ENCODE measurements around the gene TMEM239. TPM values are rescaled to one million over a fixed set of nuclear protein-coding genes. Genes with fewer than 3 reads are reported as not detected.

TMEM239 gene
- total RNA-seq, 1 donor from 2014 or later: not detected

DNA sequence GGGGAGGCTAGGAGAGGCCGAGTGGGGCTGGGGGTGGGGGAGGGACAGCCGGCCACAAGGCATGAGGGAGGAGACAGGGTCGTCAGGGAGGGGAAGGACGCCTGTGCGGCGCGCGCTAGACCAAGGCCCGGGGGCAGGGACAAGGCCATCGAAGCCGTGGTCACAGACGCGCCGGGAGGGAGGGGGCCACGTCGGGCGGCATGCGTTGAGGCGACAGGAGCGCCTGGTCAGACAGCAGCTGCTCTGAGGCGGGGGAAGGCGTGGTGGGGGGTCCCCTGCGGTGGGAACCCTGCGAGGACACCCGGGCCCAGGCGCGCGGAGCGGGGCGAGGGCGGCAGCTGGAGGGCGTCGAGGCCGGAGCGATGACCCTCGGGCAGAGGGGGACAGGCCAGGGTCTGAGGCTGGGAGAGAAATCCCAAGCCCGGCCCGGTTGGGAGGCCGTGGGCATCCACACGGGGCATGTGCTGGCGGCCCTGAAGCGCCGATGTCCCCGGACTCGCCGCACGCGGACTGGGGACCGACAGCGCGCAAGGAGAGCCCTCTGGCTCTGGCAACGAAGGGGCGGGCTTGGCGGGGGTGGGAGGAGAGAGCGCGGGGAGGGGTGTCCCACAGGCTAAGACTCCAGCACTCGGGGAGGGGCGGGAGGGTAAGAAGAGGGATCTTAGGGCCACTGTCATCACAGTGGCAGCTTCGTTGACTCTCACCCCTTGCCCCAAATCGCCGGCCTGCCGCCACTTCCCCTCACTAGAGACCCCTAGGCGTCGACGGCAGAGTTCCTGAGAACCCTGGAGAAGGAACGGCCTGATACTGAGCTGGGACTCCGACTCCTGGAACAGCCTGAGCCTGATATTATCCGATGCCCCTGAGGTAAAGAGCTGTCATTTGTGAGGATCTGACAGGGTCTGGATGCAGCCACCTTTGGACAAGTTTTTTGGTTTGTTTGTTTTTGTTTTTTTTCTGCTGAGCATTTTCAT, 5.0 kb downstream of the TMEM239 start:
- H3K4me2 ChIP-seq (ENCODE audit: low read length): peak overlapping the region; percentile 71
- no peak overlapping the region for H3K9ac ChIP-seq (ENCODE audit: low read length)
- no peak overlapping the region for H2AFZ ChIP-seq (ENCODE audit: low read depth, low read length)
- no peaks in the 10 kb centered on the region for H3K9me3 ChIP-seq (ENCODE audit: insufficient read depth, low read depth, low read length)
- peaks cover 16% of the 10 kb centered on the region for H3K27me3 ChIP-seq (ENCODE audit: insufficient read depth, low read length)
- no peak overlapping the region for H3K27ac Mint-ChIP-seq (ENCODE audit: unreplicated experiment)
- DNase-seq (ENCODE audit: low read depth): no peak
- H3K36me3 ChIP-seq (ENCODE audit: insufficient read depth, low read length): no peaks in the 10 kb centered on the region
- peaks cover 13% of the 10 kb centered on the region for H3K4me1 ChIP-seq (ENCODE audit: insufficient read depth, low read length)
- no peaks in the 10 kb centered on the region for H3K36me3 Mint-ChIP-seq (ENCODE audit: low read depth, unreplicated experiment)
- H3K27me3 Mint-ChIP-seq (ENCODE audit: low read depth, unreplicated experiment): peaks cover 35% of the 10 kb centered on the region
- no peak overlapping the region for H3K4me3 ChIP-seq (ENCODE audit: insufficient read depth, low read depth, low read length)
- H4K20me1 ChIP-seq (ENCODE audit: insufficient read depth, low read length): no peaks in the 10 kb centered on the region
- no peak overlapping the region for H3K4me3 Mint-ChIP-seq (ENCODE audit: unreplicated experiment)
- FAIRE-seq: no peak
- TF ChIP-seq EZH2 (IDR thresholded peaks at IDR 0.05; ENCODE audit: insufficient read depth, low read length): peak; percentile 78
- TF ChIP-seq, protein P1, sequence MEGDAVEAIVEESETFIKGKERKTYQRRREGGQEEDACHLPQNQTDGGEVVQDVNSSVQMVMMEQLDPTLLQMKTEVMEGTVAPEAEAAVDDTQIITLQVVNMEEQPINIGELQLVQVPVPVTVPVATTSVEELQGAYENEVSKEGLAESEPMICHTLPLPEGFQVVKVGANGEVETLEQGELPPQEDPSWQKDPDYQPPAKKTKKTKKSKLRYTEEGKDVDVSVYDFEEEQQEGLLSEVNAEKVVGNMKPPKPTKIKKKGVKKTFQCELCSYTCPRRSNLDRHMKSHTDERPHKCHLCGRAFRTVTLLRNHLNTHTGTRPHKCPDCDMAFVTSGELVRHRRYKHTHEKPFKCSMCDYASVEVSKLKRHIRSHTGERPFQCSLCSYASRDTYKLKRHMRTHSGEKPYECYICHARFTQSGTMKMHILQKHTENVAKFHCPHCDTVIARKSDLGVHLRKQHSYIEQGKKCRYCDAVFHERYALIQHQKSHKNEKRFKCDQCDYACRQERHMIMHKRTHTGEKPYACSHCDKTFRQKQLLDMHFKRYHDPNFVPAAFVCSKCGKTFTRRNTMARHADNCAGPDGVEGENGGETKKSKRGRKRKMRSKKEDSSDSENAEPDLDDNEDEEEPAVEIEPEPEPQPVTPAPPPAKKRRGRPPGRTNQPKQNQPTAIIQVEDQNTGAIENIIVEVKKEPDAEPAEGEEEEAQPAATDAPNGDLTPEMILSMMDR (IDR thresholded peaks at IDR 0.05; ENCODE audit: insufficient read depth, low read depth, low read length): no peak
- H3K79me2 ChIP-seq (ENCODE audit: insufficient read depth, low read length): no peaks in the 10 kb centered on the region
- peaks cover 9% of the 10 kb centered on the region for H3K9me3 Mint-ChIP-seq (ENCODE audit: unreplicated experiment)
- no peak overlapping the region for H3K27ac ChIP-seq (ENCODE audit: low read depth, low read length)
- H3K4me1 Mint-ChIP-seq (ENCODE audit: low read depth, unreplicated experiment): peaks cover 11% of the 10 kb centered on the region

GRCh38 chr20:2822073-2822472, 5.9 kb downstream of the TMEM239 start:
- Histone ChIP-seq H2AFZ (ENCODE audit: low read depth, low read length) (no peak overlapping the region), H3K4me3 (ENCODE audit: insufficient read depth, low read depth, low read length) (no peak overlapping the region), H3K4me2 (ENCODE audit: low read length) (peak overlapping the region; percentile 36), H3K9ac (ENCODE audit: low read length) (no peak overlapping the region), H3K36me3 (ENCODE audit: insufficient read depth, low read length) (no peaks in the 10 kb centered on the region), H3K4me1 (ENCODE audit: insufficient read depth, low read length) (peaks cover 13% of the 10 kb centered on the region), H3K27me3 (ENCODE audit: insufficient read depth, low read length) (peaks cover 24% of the 10 kb centered on the region), H4K20me1 (ENCODE audit: insufficient read depth, low read length) (no peaks in the 10 kb centered on the region), H3K9me3 (ENCODE audit: insufficient read depth, low read depth, low read length) (no peaks in the 10 kb centered on the region), H3K27ac (ENCODE audit: low read depth, low read length) (no peak overlapping the region), H3K79me2 (ENCODE audit: insufficient read depth, low read length) (no peaks in the 10 kb centered on the region)
- H3K4me3 Mint-ChIP-seq (ENCODE audit: unreplicated experiment): no peak overlapping the region
- peaks cover 9% of the 10 kb centered on the region for H3K9me3 Mint-ChIP-seq (ENCODE audit: unreplicated experiment)
- TF ChIP-seq, protein P1 (IDR thresholded peaks at IDR 0.05; ENCODE audit: insufficient read depth, low read depth, low read length): no peak
- no peak for TF ChIP-seq EZH2 (IDR thresholded peaks at IDR 0.05; ENCODE audit: insufficient read depth, low read length)
- FAIRE-seq: no peak
- H3K4me1 Mint-ChIP-seq (ENCODE audit: low read depth, unreplicated experiment): peaks cover 11% of the 10 kb centered on the region
- H3K36me3 Mint-ChIP-seq (ENCODE audit: low read depth, unreplicated experiment): no peaks in the 10 kb centered on the region
- DNase-seq (ENCODE audit: low read depth): peak; percentile 44
- no peak overlapping the region for H3K27ac Mint-ChIP-seq (ENCODE audit: unreplicated experiment)
- H3K27me3 Mint-ChIP-seq (ENCODE audit: low read depth, unreplicated experiment): peaks cover 38% of the 10 kb centered on the region

GRCh38 chr20:2825761-2826160, 9.6 kb downstream of the TMEM239 start:
- DNase-seq (ENCODE audit: low read depth): no peak
- Histone ChIP-seq H3K9ac (ENCODE audit: low read length) (no peak overlapping the region), H3K27ac (ENCODE audit: low read depth, low read length) (no peak overlapping the region), H3K4me3 (ENCODE audit: insufficient read depth, low read depth, low read length) (no peak overlapping the region), H3K79me2 (ENCODE audit: insufficient read depth, low read length) (no peaks in the 10 kb centered on the region), H3K4me1 (ENCODE audit: insufficient read depth, low read length) (peaks cover 2% of the 10 kb centered on the region), H2AFZ (ENCODE audit: low read depth, low read length) (no peak overlapping the region), H3K4me2 (ENCODE audit: low read length) (no peak overlapping the region), H3K9me3 (ENCODE audit: insufficient read depth, low read depth, low read length) (no peaks in the 10 kb centered on the region), H3K36me3 (ENCODE audit: insufficient read depth, low read length) (no peaks in the 10 kb centered on the region), H4K20me1 (ENCODE audit: insufficient read depth, low read length) (no peaks in the 10 kb centered on the region), H3K27me3 (ENCODE audit: insufficient read depth, low read length) (peaks cover 28% of the 10 kb centered on the region)
- no peak overlapping the region for H3K27ac Mint-ChIP-seq (ENCODE audit: unreplicated experiment)
- peaks cover 5% of the 10 kb centered on the region for H3K9me3 Mint-ChIP-seq (ENCODE audit: unreplicated experiment)
- H3K4me3 Mint-ChIP-seq (ENCODE audit: unreplicated experiment): no peak overlapping the region
- peaks cover 24% of the 10 kb centered on the region for H3K27me3 Mint-ChIP-seq (ENCODE audit: low read depth, unreplicated experiment)
- no peaks in the 10 kb centered on the region for H3K36me3 Mint-ChIP-seq (ENCODE audit: low read depth, unreplicated experiment)
- peaks cover 4% of the 10 kb centered on the region for H3K4me1 Mint-ChIP-seq (ENCODE audit: low read depth, unreplicated experiment)
- TF ChIP-seq, protein P1 (IDR thresholded peaks at IDR 0.05; ENCODE audit: insufficient read depth, low read depth, low read length): no peak
- TF ChIP-seq EZH2 (IDR thresholded peaks at IDR 0.05; ENCODE audit: insufficient read depth, low read length): no peak
- no peak for FAIRE-seq

Measured in astrocyte (in vitro differentiated cells and primary cell).